Measurements from ENCODE around the gene TMEM31. TPM values are rescaled to one million over a fixed set of nuclear protein-coding genes. Genes with fewer than 3 reads are reported as not detected.

TMEM31 gene
- polyA plus RNA-seq, 2 of the 4 experiments (the other 2 are of a cell fraction), result 0.10 TPM; not detected in 1

DNA sequence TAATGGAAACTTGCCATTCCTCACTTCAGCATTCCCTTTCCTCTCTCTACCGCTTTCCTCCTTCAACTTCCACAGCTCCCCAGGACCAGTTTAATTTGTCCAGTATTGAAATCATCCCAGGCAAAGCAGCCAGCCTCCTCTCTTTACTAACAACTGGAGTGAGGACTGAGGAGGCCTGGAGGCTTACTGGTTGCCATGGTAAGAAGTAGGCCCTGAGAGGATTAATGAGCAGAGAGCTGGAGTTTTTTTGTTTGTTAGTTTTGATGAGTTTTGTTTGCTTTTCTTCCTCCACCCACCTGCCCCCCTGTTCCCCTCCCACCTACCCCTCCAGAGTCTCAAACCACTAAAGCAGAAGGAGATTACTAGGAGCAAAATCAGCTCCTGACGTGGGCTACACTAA lies 36.5 kb downstream of the TMEM31 start:
- 66% methylated on average over 2 of the region's 2 CpGs for WGBS (ENCODE audit: missing lambda C conversion rate)
- TF ChIP-seq FOSL2 (IDR thresholded peaks at IDR 0.05), result no peak
- TF ChIP-seq FOSL2 (CRISPR knock-in tag; IDR thresholded peaks at IDR 0.05), result no peak
- TF ChIP-seq POLR2AphosphoS2 (conservative IDR thresholded peaks at IDR 0.05; ENCODE audit: low read length), result no peak
- no peak for TF ChIP-seq EHF (CRISPR knock-in tag; IDR thresholded peaks at IDR 0.05)
- TF ChIP-seq, protein P1, sequence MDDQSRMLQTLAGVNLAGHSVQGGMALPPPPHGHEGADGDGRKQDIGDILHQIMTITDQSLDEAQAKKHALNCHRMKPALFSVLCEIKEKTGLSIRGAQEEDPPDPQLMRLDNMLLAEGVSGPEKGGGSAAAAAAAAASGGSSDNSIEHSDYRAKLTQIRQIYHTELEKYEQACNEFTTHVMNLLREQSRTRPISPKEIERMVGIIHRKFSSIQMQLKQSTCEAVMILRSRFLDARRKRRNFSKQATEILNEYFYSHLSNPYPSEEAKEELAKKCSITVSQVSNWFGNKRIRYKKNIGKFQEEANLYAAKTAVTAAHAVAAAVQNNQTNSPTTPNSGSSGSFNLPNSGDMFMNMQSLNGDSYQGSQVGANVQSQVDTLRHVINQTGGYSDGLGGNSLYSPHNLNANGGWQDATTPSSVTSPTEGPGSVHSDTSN (IDR thresholded peaks at IDR 0.05), result no peak
- TF ChIP-seq PHF8 (IDR thresholded peaks at IDR 0.05; ENCODE audit: borderline replicate concordance, low read depth), result no peak
- TF ChIP-seq, protein P2, sequence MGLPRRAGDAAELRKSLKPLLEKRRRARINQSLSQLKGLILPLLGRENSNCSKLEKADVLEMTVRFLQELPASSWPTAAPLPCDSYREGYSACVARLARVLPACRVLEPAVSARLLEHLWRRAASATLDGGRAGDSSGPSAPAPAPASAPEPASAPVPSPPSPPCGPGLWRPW (IDR thresholded peaks at IDR 0.05), result no peak
- TF ChIP-seq, protein P3, sequence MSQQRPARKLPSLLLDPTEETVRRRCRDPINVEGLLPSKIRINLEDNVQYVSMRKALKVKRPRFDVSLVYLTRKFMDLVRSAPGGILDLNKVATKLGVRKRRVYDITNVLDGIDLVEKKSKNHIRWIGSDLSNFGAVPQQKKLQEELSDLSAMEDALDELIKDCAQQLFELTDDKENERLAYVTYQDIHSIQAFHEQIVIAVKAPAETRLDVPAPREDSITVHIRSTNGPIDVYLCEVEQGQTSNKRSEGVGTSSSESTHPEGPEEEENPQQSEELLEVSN (IDR thresholded peaks at IDR 0.05; ENCODE audit: borderline replicate concordance, low read depth), result no peak
- no peak for TF ChIP-seq KDM5A (IDR thresholded peaks at IDR 0.05)
- no peak for TF ChIP-seq HEYL (CRISPR knock-in tag; IDR thresholded peaks at IDR 0.05)
- no peak for TF ChIP-seq JUNB (IDR thresholded peaks at IDR 0.05)
- no peak for TF ChIP-seq HOXB5 (CRISPR knock-in tag; IDR thresholded peaks at IDR 0.05)
- no peak for TF ChIP-seq ZNF302 (CRISPR knock-in tag; IDR thresholded peaks at IDR 0.05)
- TF ChIP-seq, protein P4, sequence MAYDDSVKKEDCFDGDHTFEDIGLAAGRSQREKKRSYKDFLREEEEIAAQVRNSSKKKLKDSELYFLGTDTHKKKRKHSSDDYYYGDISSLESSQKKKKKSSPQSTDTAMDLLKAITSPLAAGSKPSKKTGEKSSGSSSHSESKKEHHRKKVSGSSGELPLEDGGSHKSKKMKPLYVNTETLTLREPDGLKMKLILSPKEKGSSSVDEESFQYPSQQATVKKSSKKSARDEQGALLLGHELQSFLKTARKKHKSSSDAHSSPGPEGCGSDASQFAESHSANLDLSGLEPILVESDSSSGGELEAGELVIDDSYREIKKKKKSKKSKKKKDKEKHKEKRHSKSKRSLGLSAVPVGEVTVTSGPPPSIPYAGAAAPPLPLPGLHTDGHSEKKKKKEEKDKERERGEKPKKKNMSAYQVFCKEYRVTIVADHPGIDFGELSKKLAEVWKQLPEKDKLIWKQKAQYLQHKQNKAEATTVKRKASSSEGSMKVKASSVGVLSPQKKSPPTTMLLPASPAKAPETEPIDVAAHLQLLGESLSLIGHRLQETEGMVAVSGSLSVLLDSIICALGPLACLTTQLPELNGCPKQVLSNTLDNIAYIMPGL (CRISPR knock-in tag; IDR thresholded peaks at IDR 0.05; ENCODE audit: borderline replicate concordance), result no peak
- TF ChIP-seq, protein P5, sequence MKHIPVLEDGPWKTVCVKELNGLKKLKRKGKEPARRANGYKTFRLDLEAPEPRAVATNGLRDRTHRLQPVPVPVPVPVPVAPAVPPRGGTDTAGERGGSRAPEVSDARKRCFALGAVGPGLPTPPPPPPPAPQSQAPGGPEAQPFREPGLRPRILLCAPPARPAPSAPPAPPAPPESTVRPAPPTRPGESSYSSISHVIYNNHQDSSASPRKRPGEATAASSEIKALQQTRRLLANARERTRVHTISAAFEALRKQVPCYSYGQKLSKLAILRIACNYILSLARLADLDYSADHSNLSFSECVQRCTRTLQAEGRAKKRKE (CRISPR knock-in tag; IDR thresholded peaks at IDR 0.05; ENCODE audit: low read depth), result no peak
- TF ChIP-seq SREBF2 (IDR thresholded peaks at IDR 0.05), result no peak
- TF ChIP-seq CEBPB (IDR thresholded peaks at IDR 0.05), result no peak
- TF ChIP-seq TFCP2L1 (CRISPR knock-in tag; IDR thresholded peaks at IDR 0.05), result no peak
- no peak for TF ChIP-seq HOXB13 (CRISPR knock-in tag; IDR thresholded peaks at IDR 0.05; ENCODE audit: low read depth)
- TF ChIP-seq HDAC2 (IDR thresholded peaks at IDR 0.05), result no peak
- TF ChIP-seq NFE2L2 (conservative IDR thresholded peaks at IDR 0.05; ENCODE audit: low read length), result no peak
- ATAC-seq, result no peak
- no peak for DNase-seq (ENCODE audit: low read depth in 1 of 2, low spot score in 1 of 2)
- no peaks in the 10 kb centered on the region for H3K4me1 ChIP-seq
- ChIA-PET POLR2A (no interaction called here), CTCF (no interaction called here)
- no peak for FAIRE-seq
- no peak overlapping the region for H3K4me3 ChIP-seq
- no peak overlapping the region for H3K27ac ChIP-seq
- no peaks in the 10 kb centered on the region for H3K9me3 ChIP-seq
- no peak overlapping the region for H3K4me2 ChIP-seq

DNA sequence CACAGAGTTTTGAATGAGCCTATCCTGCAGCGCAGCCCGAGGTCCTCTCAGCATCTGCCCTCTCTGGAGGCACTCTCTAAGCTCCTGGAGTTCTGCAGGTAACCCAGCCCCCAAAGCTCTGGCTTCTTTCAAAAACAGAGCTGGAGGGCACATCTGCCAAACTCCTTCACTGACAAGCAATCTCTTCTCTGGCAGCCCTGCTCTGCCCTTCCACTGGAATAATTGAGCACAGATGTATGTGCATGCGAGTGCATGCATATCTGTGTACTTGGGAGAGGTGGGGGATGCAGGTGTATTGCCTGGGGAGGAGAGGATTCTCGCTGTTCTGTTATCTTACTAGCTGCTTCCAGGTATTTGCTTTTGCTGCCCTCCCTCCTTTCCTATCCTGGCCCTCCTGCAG lies 43.7 kb downstream of the TMEM31 start:
- H3K9me3 ChIP-seq, result peaks cover 2% of the 10 kb centered on the region; the same call in 1 of the 3 replicates
- H3K4me2 ChIP-seq, result no peak overlapping the region
- no peak for FAIRE-seq
- DNase-seq (ENCODE audit: low read depth in 1 of 2, low spot score in 1 of 2), result no peak
- POLR2A ChIA-PET, result no interaction called here
- 9% methylated on average over 4 of the region's 4 CpGs for whole genome bisulfite sequencing (ENCODE audit: missing lambda C conversion rate)
- no peak overlapping the region for H3K4me3 ChIP-seq
- no peak for ATAC-seq
- TF ChIP-seq SMC3 (IDR thresholded peaks at IDR 0.05) (no peak), NR3C1 (IDR thresholded peaks at IDR 0.05) (no peak), JUNB (IDR thresholded peaks at IDR 0.05) (no peak), ESRRA (IDR thresholded peaks at IDR 0.05; ENCODE audit: borderline replicate concordance, low read length) (no peak), CBX8 (IDR thresholded peaks at IDR 0.05) (no peak), EHMT2 (IDR thresholded peaks at IDR 0.05; ENCODE audit: low read depth) (no peak), HDAC2 (IDR thresholded peaks at IDR 0.05) (no peak), RAD21 (conservative IDR thresholded peaks at IDR 0.05 in 1 of 2, IDR thresholded peaks at IDR 0.05 in 1 of 2) (no peak), EP300 (IDR thresholded peaks at IDR 0.05) (no peak), CHD4 (IDR thresholded peaks at IDR 0.05; ENCODE audit: borderline replicate concordance) (no peak), EHF (CRISPR knock-in tag; IDR thresholded peaks at IDR 0.05) (no peak), MAFK (IDR thresholded peaks at IDR 0.05; ENCODE audit: partially characterized antibody) (no peak)
- TF ChIP-seq, protein P1 (IDR thresholded peaks at IDR 0.05), result no peak
- TF ChIP-seq, protein P6, sequence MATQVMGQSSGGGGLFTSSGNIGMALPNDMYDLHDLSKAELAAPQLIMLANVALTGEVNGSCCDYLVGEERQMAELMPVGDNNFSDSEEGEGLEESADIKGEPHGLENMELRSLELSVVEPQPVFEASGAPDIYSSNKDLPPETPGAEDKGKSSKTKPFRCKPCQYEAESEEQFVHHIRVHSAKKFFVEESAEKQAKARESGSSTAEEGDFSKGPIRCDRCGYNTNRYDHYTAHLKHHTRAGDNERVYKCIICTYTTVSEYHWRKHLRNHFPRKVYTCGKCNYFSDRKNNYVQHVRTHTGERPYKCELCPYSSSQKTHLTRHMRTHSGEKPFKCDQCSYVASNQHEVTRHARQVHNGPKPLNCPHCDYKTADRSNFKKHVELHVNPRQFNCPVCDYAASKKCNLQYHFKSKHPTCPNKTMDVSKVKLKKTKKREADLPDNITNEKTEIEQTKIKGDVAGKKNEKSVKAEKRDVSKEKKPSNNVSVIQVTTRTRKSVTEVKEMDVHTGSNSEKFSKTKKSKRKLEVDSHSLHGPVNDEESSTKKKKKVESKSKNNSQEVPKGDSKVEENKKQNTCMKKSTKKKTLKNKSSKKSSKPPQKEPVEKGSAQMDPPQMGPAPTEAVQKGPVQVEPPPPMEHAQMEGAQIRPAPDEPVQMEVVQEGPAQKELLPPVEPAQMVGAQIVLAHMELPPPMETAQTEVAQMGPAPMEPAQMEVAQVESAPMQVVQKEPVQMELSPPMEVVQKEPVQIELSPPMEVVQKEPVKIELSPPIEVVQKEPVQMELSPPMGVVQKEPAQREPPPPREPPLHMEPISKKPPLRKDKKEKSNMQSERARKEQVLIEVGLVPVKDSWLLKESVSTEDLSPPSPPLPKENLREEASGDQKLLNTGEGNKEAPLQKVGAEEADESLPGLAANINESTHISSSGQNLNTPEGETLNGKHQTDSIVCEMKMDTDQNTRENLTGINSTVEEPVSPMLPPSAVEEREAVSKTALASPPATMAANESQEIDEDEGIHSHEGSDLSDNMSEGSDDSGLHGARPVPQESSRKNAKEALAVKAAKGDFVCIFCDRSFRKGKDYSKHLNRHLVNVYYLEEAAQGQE (IDR thresholded peaks at IDR 0.05), result no peak
- H3K27ac ChIP-seq, result no peak overlapping the region
- no peaks in the 10 kb centered on the region for H3K4me1 ChIP-seq
- CTCF ChIA-PET, result interaction anchor here (1.1 kb wide), 1 partner anchor 42 kb away, joined by 3 read pairs; no protein-coding TSS in a partner anchor

Measured in A549 (cell line).